Measurements from ENCODE around the gene LSM7. TPM values are rescaled to one million over a fixed set of nuclear protein-coding genes. Genes with fewer than 3 reads are reported as not detected.

The LSM7 gene
- total and polyA plus RNA-seq, 2 of the 13 experiments (the other 11 are each of a cell fraction or from before 2014, with no cell fraction given), result 140 to 205 TPM

- no peak for TF ChIP-seq DR1 (CRISPR knock-in tag; IDR thresholded peaks at IDR 0.05)
- TF ChIP-seq NFIC (IDR thresholded peaks at IDR 0.05; ENCODE audit: low read length), result no peak
- TF ChIP-seq SIX4 (CRISPR knock-in tag; IDR thresholded peaks at IDR 0.05), result peak; percentile 60; the same call in 1 of the 2 replicates
- no peak for TF ChIP-seq ZNF75D (CRISPR knock-in tag; IDR thresholded peaks at IDR 0.05; ENCODE audit: borderline replicate concordance)
- TF ChIP-seq CHCHD3 (CRISPR knock-in tag; IDR thresholded peaks at IDR 0.05), result no peak
- no peak for TF ChIP-seq ZBTB14 (CRISPR knock-in tag; IDR thresholded peaks at IDR 0.05)
- TF ChIP-seq SETDB1 (CRISPR knock-in tag; IDR thresholded peaks at IDR 0.05; ENCODE audit: borderline replicate concordance), result no peak
- no peak for TF ChIP-seq KLF16 (CRISPR knock-in tag; IDR thresholded peaks at IDR 0.05)
- TF ChIP-seq DBP (CRISPR knock-in tag; IDR thresholded peaks at IDR 0.05; ENCODE audit: not compliant biosample characterization), result no peak
- no peak for TF ChIP-seq ELF4 (CRISPR knock-in tag; IDR thresholded peaks at IDR 0.05; ENCODE audit: borderline replicate concordance)
- peak in 1 of 2 experiments; percentile 88; a peak in 2 of 4 replicates for TF ChIP-seq POLR2A (IDR thresholded peaks at IDR 0.05; ENCODE audit: insufficient read depth in 1 of 2, low read depth in 2 of 2, low read length in 2 of 2)
- TF ChIP-seq NFYC (CRISPR knock-in tag; IDR thresholded peaks at IDR 0.05), result no peak
- TF ChIP-seq CEBPG (CRISPR knock-in tag; IDR thresholded peaks at IDR 0.05), result peak; percentile 81
- 0 out of 2 replicates have a peak, but pooled peaks have one; percentile 37 for TF ChIP-seq ISL2 (CRISPR knock-in tag; IDR thresholded peaks at IDR 0.05)
- TF ChIP-seq ZFY (CRISPR knock-in tag; IDR thresholded peaks at IDR 0.05), result peak; percentile 59
- TF ChIP-seq CREM (IDR thresholded peaks at IDR 0.05), result peak; percentile 38; the same call in 1 of the 2 replicates
- no peak for TF ChIP-seq CREM (CRISPR knock-in tag; IDR thresholded peaks at IDR 0.05)
- TF ChIP-seq BRCA1 (CRISPR knock-in tag; IDR thresholded peaks at IDR 0.05), result 0 out of 2 replicates have a peak, but pooled peaks have one; percentile 35
- TF ChIP-seq NBN (conservative IDR thresholded peaks at IDR 0.05), result no peak
- peak; percentile 63 for TF ChIP-seq POLR2AphosphoS5 (IDR thresholded peaks at IDR 0.05; ENCODE audit: low read depth, low read length)
- TF ChIP-seq HMG20B (CRISPR knock-in tag; conservative IDR thresholded peaks at IDR 0.05), result 0 out of 2 replicates have a peak, but pooled peaks have one; percentile 14
- no peak for TF ChIP-seq ISX (CRISPR knock-in tag; conservative IDR thresholded peaks at IDR 0.05)
- no peak for TF ChIP-seq PHF20 (CRISPR knock-in tag; IDR thresholded peaks at IDR 0.05)
- TF ChIP-seq FOXC1 (CRISPR knock-in tag; IDR thresholded peaks at IDR 0.05; ENCODE audit: borderline replicate concordance), result 0 out of 2 replicates have a peak, but pooled peaks have one; percentile 52
- peak; percentile 47; the same call in 1 of the 2 replicates for TF ChIP-seq RXRB (CRISPR knock-in tag; IDR thresholded peaks at IDR 0.05; ENCODE audit: borderline replicate concordance)
- no peak for TF ChIP-seq SCMH1 (CRISPR knock-in tag; IDR thresholded peaks at IDR 0.05; ENCODE audit: borderline replicate concordance)
- TF ChIP-seq POLR2G (IDR thresholded peaks at IDR 0.05; ENCODE audit: low read depth, low read length), result peak; percentile 58
- peak; percentile 21; the same call in 1 of the 2 replicates for TF ChIP-seq ZFP91 (CRISPR knock-in tag; IDR thresholded peaks at IDR 0.05; ENCODE audit: borderline replicate concordance)
- no peak for TF ChIP-seq PHB2 (IDR thresholded peaks at IDR 0.05; ENCODE audit: partially characterized antibody)
- peak; percentile 67 for TF ChIP-seq HOXA3 (CRISPR knock-in tag; IDR thresholded peaks at IDR 0.05)
- peak; percentile 42; the same call in 1 of the 2 replicates for TF ChIP-seq KAT8 (CRISPR knock-in tag; IDR thresholded peaks at IDR 0.05)
Observed at GRCh38 chr19:2330632-2331284, 2.4 kb upstream of the LSM7 start (continued).

Data from HepG2 (cell line).